GM12878 (cell line): ENCODE measurements around the gene ATN1. TPM values are rescaled to one million over a fixed set of nuclear protein-coding genes. Genes with fewer than 3 reads are reported as not detected.
A peak's percentile ranks its signal among the peaks of the same experiment; 100 is the strongest.

Experiments
- ATF2 ChIP-seq: IDR thresholded peaks from 2 replicates; pipeline ENCODE4 v1.6.1; 2012; ENCODE audit warnings: low read length, inconsistent platforms
- CBX3 ChIP-seq: fragments of 200-600 bp; sonication (generic); IDR thresholded peaks from 2 replicates; pipeline ENCODE4 v1.6.1; 2016; ENCODE audit warnings: low read depth, borderline replicate concordance
- CBX5 ChIP-seq: sonication (generic); IDR thresholded peaks from 2 replicates; pipeline ENCODE4 v1.6.1; 2016; ENCODE audit warnings: low read depth, moderate library complexity, mild to moderate bottlenecking, inconsistent platforms
- CEBPB ChIP-seq, 2 experiments: fragments of 150-350 bp in 1 of 2; IDR thresholded peaks; 2 replicates each; pipeline ENCODE4 v1.6.1; 2012 to 2014; ENCODE audit warnings: low read depth in 2 of 2, low read length in 2 of 2, borderline replicate concordance in 1 of 2, inconsistent platforms in 1 of 2
- CUX1 ChIP-seq: IDR thresholded peaks from 2 replicates; pipeline ENCODE4 v1.6.1; 2012; ENCODE audit warnings: improper control_type of control experiment, low read depth, low read length; ENCODE audit not compliant: insufficient replicate concordance
- DPF2 ChIP-seq: fragments of 450-650 bp; IDR thresholded peaks from 2 replicates; pipeline ENCODE4 v1.6.1; 2017; ENCODE audit warnings: mild to moderate bottlenecking
- E2F4 ChIP-seq: IDR thresholded peaks from 2 replicates; pipeline ENCODE4 v1.6.1; 2012; ENCODE audit warnings: low read depth, low read length, improper control_type of control experiment
- EP300 ChIP-seq, 2 experiments: fragments of 150-350 bp in 1 of 2; IDR thresholded peaks; 2 replicates each; pipeline ENCODE4 v1.6.1; 2011 to 2012; ENCODE audit warnings: low read depth in 2 of 2, low read length in 2 of 2, borderline replicate concordance in 1 of 2, improper control_type of control experiment in 1 of 2, inconsistent platforms in 1 of 2; ENCODE audit not compliant: control insufficient read depth in 1 of 2
- FOS ChIP-seq: IDR thresholded peaks from 3 replicates; pipeline ENCODE4 v1.6.1; 2011; ENCODE audit warnings: borderline replicate concordance; ENCODE audit not compliant: insufficient read length; ENCODE audit errors: extremely low read depth
- IRF5 ChIP-seq: fragments of 450-650 bp; IDR thresholded peaks from 2 replicates; pipeline ENCODE4 v1.6.1; 2017; ENCODE audit warnings: borderline replicate concordance
- MTA3 ChIP-seq: IDR thresholded peaks from 2 replicates; pipeline ENCODE4 v1.6.1; 2012; ENCODE audit warnings: low read length, inconsistent platforms, borderline replicate concordance
- PKNOX1 ChIP-seq: fragments of 450-650 bp; IDR thresholded peaks from 2 replicates; pipeline ENCODE4 v1.6.1; 2016; ENCODE audit warnings: mild to moderate bottlenecking
- RUNX3 ChIP-seq: IDR thresholded peaks from 2 replicates; pipeline ENCODE4 v1.6.1; 2012; ENCODE audit warnings: low read length, inconsistent platforms
- SRF ChIP-seq, 2 experiments: IDR thresholded peaks; 2 replicates each; pipeline ENCODE4 v1.6.1; 2011; ENCODE audit warnings: low read depth in 2 of 2, low read length in 2 of 2, mild to moderate bottlenecking in 1 of 2, moderate library complexity in 1 of 2
- SUPT20H ChIP-seq: IDR thresholded peaks from 2 replicates; pipeline ENCODE4 v1.6.1; 2011; ENCODE audit warnings: low read depth, mild to moderate bottlenecking, low read length, moderate library complexity, borderline replicate concordance; ENCODE audit not compliant: control insufficient read depth
- USF1 ChIP-seq: IDR thresholded peaks from 2 replicates; pipeline ENCODE4 v1.6.1; 2011; ENCODE audit warnings: borderline replicate concordance, low read depth, mild to moderate bottlenecking, moderate library complexity, mixed read lengths, low read length; ENCODE audit not compliant: insufficient read depth; ENCODE audit errors: extremely low read length
- ZSCAN29 ChIP-seq: fragments of 450-650 bp; IDR thresholded peaks from 2 replicates; pipeline ENCODE4 v1.6.1; 2017; ENCODE audit warnings: mild to moderate bottlenecking, moderate library complexity
- polyA plus RNA-seq, 11 experiments: library from polyadenylated mRNA; depleted of rRNA in 4 of 11; unstranded in 6 of 11; stranded (reverse) in 5 of 11; fragments of >200 nt; fragmentation: Nextera tagmentation in 4 of 11; fragmentation: Illumina TruSeq in 1 of 11; extraction: Ambion mirVana in 4 of 11; extraction: Trizol in 1 of 11; gene quantifications; 1 replicate in 1 of 11; 2 replicates in 10 of 11; pipeline versions ENCODE4 v1.2.1 to v1.2.3, GENCODE V29; 2011 to 2016; ENCODE audit warnings: inconsistent platforms in 2 of 11, missing spikeins in 2 of 11, low read depth in 1 of 11
- total RNA-seq, 4 experiments: library from RNA; depleted of rRNA in 3 of 4; stranded (reverse); fragments of >200 nt in 3 of 4; fragmentation: Illumina TruSeq in 1 of 4; extraction: Trizol in 1 of 4; gene quantifications; 2 replicates each; pipeline versions ENCODE4 v1.2.1 to v1.2.3, GENCODE V29; 2013 to 2021

The ATN1 gene
- total and polyA plus RNA-seq, 10 of the 15 experiments (the other 5 are each of a cell fraction or from before 2014, with no cell fraction given): 0.08 to 44.5 (median 5.0) TPM

- TF ChIP-seq IRF5: no peak
- TF ChIP-seq EP300 (IDR thresholded peaks at IDR 0.05; ENCODE audit: borderline replicate concordance in 1 of 2, control insufficient read depth in 1 of 2, low read depth in 2 of 2, low read length in 2 of 2): no peak
- 0 out of 2 replicates have a peak, but pooled peaks have one; percentile 18 for TF ChIP-seq RUNX3
- TF ChIP-seq SUPT20H: no peak
- TF ChIP-seq DPF2: no peak
- no peak for TF ChIP-seq CEBPB (IDR thresholded peaks at IDR 0.05; ENCODE audit: borderline replicate concordance in 1 of 2, low read depth in 2 of 2, low read length in 2 of 2)
- no peak for TF ChIP-seq E2F4
- no peak for TF ChIP-seq CBX3
- no peak for TF ChIP-seq ATF2
- no peak for TF ChIP-seq ZSCAN29
- TF ChIP-seq PKNOX1: no peak
- no peak for TF ChIP-seq CBX5
- TF ChIP-seq USF1: peak; percentile 84
- TF ChIP-seq CUX1: no peak
- no peak for TF ChIP-seq MTA3
- no peak for TF ChIP-seq SRF (IDR thresholded peaks at IDR 0.05; ENCODE audit: low read depth in 2 of 2, low read length in 2 of 2)
- no peak for TF ChIP-seq FOS
These were observed 13.4 kb upstream of the ATN1 start, which contains the start of gene ENO2 (continued) for GRCh38 chr12:6914246-6914946.
